H1 (cell line): ENCODE data around the gene PPP1R3F. TPM values are rescaled to one million over a fixed set of nuclear protein-coding genes. Genes with fewer than 3 reads are reported as not detected.

Experiments
- CTCF ChIA-PET: fragments of 300-600 bp; sonication (Branson Sonifier 250); formaldehyde crosslinking; loops from one replicate; lab custom pipeline; 2021; ENCODE audit not compliant: partially characterized antibody; lab: Charles Lee
- POLR2A ChIA-PET: fragments of 300-600 bp; sonication (Branson Sonifier 250); formaldehyde crosslinking; loops from one replicate; lab custom pipeline; 2021; ENCODE audit warnings: inconsistent platforms; ENCODE audit not compliant: partially characterized antibody; lab: Charles Lee
- DNase-seq, 2 experiments: peaks; one replicate each; pipeline versions ENCODE4 v3.0.0 to v3.0.0-alpha.2; 2010 to 2022; ENCODE audit warnings: low spot score in 2 of 2, low read depth in 1 of 2, mixed read lengths in 1 of 2
- FAIRE-seq: peaks from 2 replicates; lab custom pipeline; 2011; peaks lifted over from hg19 to GRCh38; lab: Jason Lieb, UNC
- H2AFZ ChIP-seq: 2 replicates; pipeline ENCODE4 v1.8.1; 2012; ENCODE audit warnings: low read length, inconsistent platforms
- H2AK5ac ChIP-seq: 2 replicates; pipeline ENCODE4 v1.6.1; 2013; ENCODE audit warnings: low read depth, low read length
- H2BK120ac ChIP-seq: replicated peaks from 2 replicates; pipeline ENCODE3; 2013; ENCODE audit warnings: low read depth, low read length, inconsistent platforms
- H2BK12ac ChIP-seq: 2 replicates; pipeline ENCODE4 v1.6.1; 2013; ENCODE audit warnings: low read depth, low read length
- H2BK15ac ChIP-seq: 2 replicates; pipeline ENCODE4 v1.6.1; 2013; ENCODE audit warnings: low read length
- H2BK20ac ChIP-seq: 2 replicates; pipeline ENCODE4 v1.6.1; 2013; ENCODE audit warnings: low read length
- H2BK5ac ChIP-seq: 2 replicates; pipeline ENCODE4 v1.6.1; 2013; ENCODE audit warnings: low read depth, low read length
- H3K14ac ChIP-seq: 2 replicates; pipeline ENCODE4 v1.6.1; 2013; ENCODE audit warnings: inconsistent platforms; ENCODE audit not compliant: insufficient read length
- H3K18ac ChIP-seq: 2 replicates; pipeline ENCODE4 v1.6.1; 2013; ENCODE audit warnings: low read length; ENCODE audit errors: extremely low read depth
- H3K23ac ChIP-seq: 2 replicates; pipeline ENCODE4 v1.6.1; 2013; ENCODE audit warnings: inconsistent platforms; ENCODE audit not compliant: insufficient read length
- H3K23me2 ChIP-seq: 2 replicates; pipeline ENCODE4 v1.6.1; 2013; ENCODE audit warnings: low read depth, low read length
- H3K27ac ChIP-seq: 2 replicates; pipeline ENCODE4 v1.6.1; 2011; ENCODE audit warnings: low read depth, low read length, inconsistent platforms
- H3K27me3 ChIP-seq, 4 experiments: replicated peaks in 1 of 4; 1 replicate in 1 of 4; 2 replicates in 3 of 4; pipeline versions ENCODE4 v1.6.1 to v1.8.1; 2011 to 2013; ENCODE audit warnings: low read length in 3 of 4, mild to moderate bottlenecking in 3 of 4, inconsistent platforms in 2 of 4, mixed read lengths in 2 of 4, moderate library complexity in 1 of 4; ENCODE audit not compliant: control insufficient read depth in 3 of 4, insufficient read depth in 3 of 4; ENCODE audit errors: extremely low read depth in 1 of 4
- H3K36me3 ChIP-seq, 4 experiments: 2 replicates each; pipeline versions ENCODE4 v1.6.1 to v1.8.1; 2011 to 2013; ENCODE audit warnings: mild to moderate bottlenecking in 4 of 4, low read length in 3 of 4, moderate library complexity in 2 of 4, control low read depth in 1 of 4, inconsistent platforms in 1 of 4; ENCODE audit not compliant: insufficient read depth in 4 of 4, control insufficient read depth in 2 of 4
- H3K4ac ChIP-seq: replicated peaks from 2 replicates; pipeline ENCODE3; 2013; ENCODE audit warnings: low read length, low read depth, mixed read lengths, inconsistent platforms; ENCODE audit not compliant: insufficient read length
- H3K4me1 ChIP-seq, 4 experiments: replicated peaks in 1 of 4; 1 replicate in 1 of 4; 2 replicates in 3 of 4; pipeline versions ENCODE4 v1.6.1 to v1.8.1; 2011 to 2013; ENCODE audit warnings: low read length in 3 of 4, inconsistent platforms in 2 of 4, mixed read lengths in 1 of 4; ENCODE audit not compliant: insufficient read depth in 4 of 4, control insufficient read depth in 3 of 4
- H3K4me2 ChIP-seq, 2 experiments: 2 replicates each; pipeline versions ENCODE4 v1.6.1 to v1.8.1; 2011 to 2013; ENCODE audit warnings: low read depth in 2 of 2, low read length in 2 of 2, control low read depth in 1 of 2, inconsistent platforms in 1 of 2, mild to moderate bottlenecking in 1 of 2; ENCODE audit not compliant: insufficient read depth in 1 of 2
- H3K4me3 ChIP-seq, 4 experiments: fragments of 200-600, 300-600 bp in 1 of 4; sonication (generic), shearing (Covaris generic), sonication (Bioruptor Twin) in 1 of 4; 2 replicates each; pipeline versions ENCODE4 v1.5.1 to v1.8.1; 2011 to 2016; ENCODE audit warnings: low read length in 4 of 4, low read depth in 3 of 4, control low read depth in 2 of 4, inconsistent platforms in 2 of 4, mild to moderate bottlenecking in 2 of 4, mixed read lengths in 1 of 4, moderate library complexity in 1 of 4; ENCODE audit not compliant: insufficient read depth in 2 of 4; ENCODE audit errors: extremely low read depth in 1 of 4
- H3K56ac ChIP-seq: replicated peaks from 2 replicates; pipeline ENCODE3; 2013; ENCODE audit warnings: low read depth, mild to moderate bottlenecking, mixed read lengths, low read length, inconsistent platforms; ENCODE audit not compliant: insufficient read length
- H3K79me1 ChIP-seq: 2 replicates; pipeline ENCODE4 v1.6.1; 2013; ENCODE audit warnings: low read depth, low read length, control low read depth
- H3K79me2 ChIP-seq, 2 experiments: 2 replicates each; pipeline versions ENCODE4 v1.6.1 to v1.8.1; 2012 to 2013; ENCODE audit warnings: low read length in 2 of 2, mild to moderate bottlenecking in 2 of 2, inconsistent platforms in 1 of 2; ENCODE audit not compliant: insufficient read depth in 2 of 2, control insufficient read depth in 1 of 2
- H3K9ac ChIP-seq, 4 experiments: replicated peaks in 1 of 4; 1 replicate in 1 of 4; 2 replicates in 3 of 4; pipeline versions ENCODE4 v1.6.1 to v1.8.1; 2011 to 2013; ENCODE audit warnings: low read depth in 3 of 4, low read length in 3 of 4, control low read depth in 2 of 4, mild to moderate bottlenecking in 2 of 4, moderate library complexity in 2 of 4, inconsistent platforms in 1 of 4; ENCODE audit errors: extremely low read depth in 1 of 4
- H3K9me3 ChIP-seq, 2 experiments: 2 replicates each; pipeline versions ENCODE4 v1.6.1 to v1.8.1; 2012 to 2013; ENCODE audit warnings: mild to moderate bottlenecking in 2 of 2, moderate library complexity in 2 of 2, control low read depth in 1 of 2, inconsistent platforms in 1 of 2, low read depth in 1 of 2, low read length in 1 of 2, mixed read lengths in 1 of 2; ENCODE audit not compliant: insufficient read depth in 2 of 2
- H4K20me1 ChIP-seq, 2 experiments: replicated peaks in 1 of 2; 2 replicates each; pipeline versions ENCODE3 to v1.8.1; 2011 to 2013; ENCODE audit warnings: inconsistent platforms in 2 of 2, low read length in 2 of 2, mild to moderate bottlenecking in 1 of 2; ENCODE audit not compliant: insufficient read depth in 2 of 2, control insufficient read depth in 1 of 2
- H4K5ac ChIP-seq: 2 replicates; pipeline ENCODE4 v1.6.1; 2013; ENCODE audit warnings: low read length, low read depth, mixed read lengths, inconsistent platforms; ENCODE audit not compliant: insufficient read length
- H4K8ac ChIP-seq: 2 replicates; pipeline ENCODE4 v1.8.0; 2013; ENCODE audit warnings: mild to moderate bottlenecking, moderate library complexity, low read length, inconsistent platforms; ENCODE audit not compliant: insufficient read depth; ENCODE audit errors: extremely low read depth
- H4K91ac ChIP-seq: replicated peaks from 2 replicates; pipeline ENCODE3; 2013; ENCODE audit warnings: low read length, mixed read lengths, inconsistent platforms; ENCODE audit not compliant: insufficient read length
- BRCA1 ChIP-seq: IDR thresholded peaks from 2 replicates; pipeline ENCODE4 v1.6.1; 2012; ENCODE audit warnings: low read depth, low read length, improper control_type of control experiment
- EZH2 ChIP-seq: fragments of 200-600 bp; sonication (generic); IDR thresholded peaks from 2 replicates; pipeline ENCODE4 v1.7.1; 2012; ENCODE audit warnings: low read depth, mild to moderate bottlenecking, moderate library complexity, low read length, inconsistent platforms; ENCODE audit not compliant: severe bottlenecking
- GABPA ChIP-seq: IDR thresholded peaks from 2 replicates; pipeline ENCODE4 v1.6.1; 2011; ENCODE audit warnings: mild to moderate bottlenecking, low read length, moderate library complexity, borderline replicate concordance; ENCODE audit not compliant: insufficient read depth
- JUND ChIP-seq: IDR thresholded peaks from 2 replicates; pipeline ENCODE4 v1.6.1; 2011; ENCODE audit warnings: mild to moderate bottlenecking, improper control_type of control experiment, low read length
- KDM5A ChIP-seq: fragments of 200-600 bp; IDR thresholded peaks from 2 replicates; pipeline ENCODE4 v1.7.1; 2012; ENCODE audit warnings: mild to moderate bottlenecking, low read length, inconsistent platforms, mixed read lengths
- NANOG ChIP-seq: IDR thresholded peaks from 2 replicates; pipeline ENCODE4 v1.6.1; 2011; ENCODE audit warnings: low read length, low read depth, mild to moderate bottlenecking, inconsistent platforms; ENCODE audit not compliant: insufficient read depth, poor library complexity, severe bottlenecking
- POLR2A ChIP-seq, 2 experiments: IDR thresholded peaks; 1 replicate in 1 of 2; 2 replicates in 1 of 2; pipeline ENCODE4 v1.6.1; 2011; ENCODE audit warnings: low read depth in 2 of 2, low read length in 2 of 2, mild to moderate bottlenecking in 2 of 2; ENCODE audit errors: control extremely low read depth in 1 of 2
- RNF2 ChIP-seq: fragments of 200-900, 300-1000 bp; sonication (generic); IDR thresholded peaks from 2 replicates; pipeline ENCODE4 v1.7.1; 2016; ENCODE audit warnings: borderline replicate concordance, low read depth, mild to moderate bottlenecking, antibody characterized with exemption, low read length; ENCODE audit not compliant: poor library complexity, severe bottlenecking; ENCODE audit errors: missing control alignments
- RXRA ChIP-seq: IDR thresholded peaks from 2 replicates; pipeline ENCODE4 v1.6.1; 2011; ENCODE audit warnings: low read depth, mild to moderate bottlenecking, low read length, moderate library complexity; ENCODE audit not compliant: insufficient read depth
- SIRT6 ChIP-seq: IDR thresholded peaks from one replicate; pipeline ENCODE4 v1.7.1; 2012; ENCODE audit warnings: low read length, inconsistent platforms
- SP1 ChIP-seq: IDR thresholded peaks from 2 replicates; pipeline ENCODE4 v1.6.1; 2011; ENCODE audit warnings: low read depth, low read length
- SP4 ChIP-seq: IDR thresholded peaks from 2 replicates; pipeline ENCODE4 v1.6.1; 2012; ENCODE audit warnings: low read length, inconsistent platforms
- WGBS, 2 experiments: shearing (Covaris generic) in 1 of 2; methylation state at CpG; one replicate each; pipeline versions ENCODE4 v1.1.6 to v1.1.7; 2013 to 2015; ENCODE audit warnings: low lambda C conversion rate in 2 of 2, mixed read lengths in 2 of 2, inconsistent platforms in 1 of 2, low coverage in 1 of 2, missing lambda C conversion rate in 1 of 2; ENCODE audit not compliant: insufficient replicate concordance in 2 of 2, insufficient coverage in 1 of 2, insufficient read length in 1 of 2; ENCODE audit errors: extremely low coverage in 1 of 2, missing lambda C conversion rate in 1 of 2; 5-methylcytosine and 5-hydroxymethylcytosine counted together
- polyA plus RNA-seq, 7 experiments: library from polyadenylated mRNA; depleted of rRNA in 3 of 7; stranded (reverse) in 5 of 7; unstranded in 2 of 7; fragments of >200 nt in 5 of 7; fragments of 200-250 nt in 2 of 7; gene quantifications; 1 replicate in 5 of 7; 2 replicates in 1 of 7; 4 replicates in 1 of 7; pipeline versions ENCODE4 v1.2.1 to v1.2.3, GENCODE V29; 2011 to 2013; ENCODE audit warnings: missing spikeins in 2 of 7, mixed read lengths in 2 of 7
- total RNA-seq: library from RNA; stranded (reverse); fragmentation: NEBNext Ultra II Directional; extraction: Animal tissue kit (Norgen Biotek cat#: 25700); gene quantifications from 2 replicates; pipeline ENCODE4 v1.2.1, GENCODE V29; 2021
- TF ChIP-seq, protein P1 (sequence below): IDR thresholded peaks from 2 replicates; pipeline ENCODE4 v1.6.1; 2011; ENCODE audit warnings: low read depth, mild to moderate bottlenecking, low read length; ENCODE audit not compliant: insufficient read depth

PPP1R3F gene
- total and polyA plus RNA-seq, 2 of the 8 experiments (the other 6 are each of a cell fraction or from before 2014, with no cell fraction given), result 5.1 to 6.8 TPM

DNA sequence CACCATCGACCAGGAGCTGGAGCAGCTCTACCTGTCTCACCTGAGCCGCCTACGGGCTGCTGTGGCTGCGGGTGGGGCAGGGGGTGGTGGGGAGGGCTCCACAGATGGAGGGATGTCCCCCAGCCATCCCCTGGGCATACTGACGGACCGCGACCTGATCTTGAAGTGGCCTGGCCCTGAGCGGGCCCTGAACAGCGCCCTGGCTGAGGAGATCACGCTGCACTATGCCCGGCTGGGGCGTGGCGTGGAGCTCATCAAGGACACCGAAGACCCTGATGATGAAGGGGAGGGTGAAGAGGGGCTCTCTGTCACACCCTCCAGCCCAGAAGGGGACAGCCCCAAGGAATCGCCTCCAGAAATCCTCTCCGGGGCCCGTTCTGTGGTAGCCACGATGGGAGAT is 16.5 kb downstream of the PPP1R3F start:
- no peaks in the 10 kb centered on the region for H3K23me2 ChIP-seq
- H3K79me2 ChIP-seq, result no peaks in the 10 kb centered on the region
- H3K4me2 ChIP-seq, result no peak overlapping the region
- H4K5ac ChIP-seq, result no peak overlapping the region
- no peak overlapping the region for H3K9ac ChIP-seq
- H3K18ac ChIP-seq, result no peak overlapping the region
- H2BK15ac ChIP-seq, result no peak overlapping the region
- no peak overlapping the region for H2BK120ac ChIP-seq
- H4K8ac ChIP-seq, result no peak overlapping the region
- H2BK20ac ChIP-seq, result no peak overlapping the region
- H3K56ac ChIP-seq, result no peak overlapping the region
- no peak for DNase-seq
- ChIA-PET POLR2A (interaction anchor here (0.9 to 2.1 kb wide), 3 partner anchors 10 to 27 kb away, joined by 3 to 8 read pairs (median 7); partner anchors contain the start of gene PPP1R3F), CTCF (interaction anchor here (1.4 kb wide), 1 partner anchor 93 kb away, joined by 5 read pairs; no protein-coding TSS in a partner anchor)
- H2AK5ac ChIP-seq, result no peak overlapping the region
- H3K4me3 ChIP-seq, result no peak overlapping the region
- H3K4me1 ChIP-seq, result no peaks in the 10 kb centered on the region; a peak in 1 of 7 replicates
- WGBS, 2 experiments, result 88% methylated on average over 12 of the region's 18 CpGs; no CpG with 5 or more reads in 1 of the 2 experiments
- H3K4ac ChIP-seq, result no peak overlapping the region
- no peak overlapping the region for H2BK5ac ChIP-seq
- no peak for FAIRE-seq
- no peaks in the 10 kb centered on the region for H3K36me3 ChIP-seq
- no peak overlapping the region for H3K23ac ChIP-seq
- no peaks in the 10 kb centered on the region for H3K79me1 ChIP-seq
- H2AFZ ChIP-seq, result no peak overlapping the region
- no peak overlapping the region for H3K14ac ChIP-seq
- H4K20me1 ChIP-seq, result no peaks in the 10 kb centered on the region
- H3K27ac ChIP-seq, result no peak overlapping the region
- H3K27me3 ChIP-seq, result no peaks in the 10 kb centered on the region
- no peak overlapping the region for H2BK12ac ChIP-seq
- no peak overlapping the region for H4K91ac ChIP-seq
- H3K9me3 ChIP-seq, result no peaks in the 10 kb centered on the region
- TF ChIP-seq SP4 (no peak), SIRT6 (no peak), NANOG (no peak), EZH2 (no peak), POLR2A (IDR thresholded peaks at IDR 0.05; ENCODE audit: control extremely low read depth in 1 of 2, low read depth in 2 of 2, low read length in 2 of 2) (no peak), SP1 (no peak), RXRA (no peak), RNF2 (no peak), GABPA (no peak), BRCA1 (no peak), KDM5A (no peak), JUND (no peak)
- TF ChIP-seq, protein P1, sequence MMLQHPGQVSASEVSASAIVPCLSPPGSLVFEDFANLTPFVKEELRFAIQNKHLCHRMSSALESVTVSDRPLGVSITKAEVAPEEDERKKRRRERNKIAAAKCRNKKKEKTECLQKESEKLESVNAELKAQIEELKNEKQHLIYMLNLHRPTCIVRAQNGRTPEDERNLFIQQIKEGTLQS, result no peak
